T47D (cell line): ENCODE measurements around the gene DMRTB1.

Source experiments
- DNase-seq, 2 experiments: peaks; one replicate each; pipeline versions ENCODE4 v3.0.0 to v3.0.0-alpha.2; 2011 to 2012; ENCODE audit warnings: low read depth in 1 of 2, low spot score in 1 of 2
- JUND ChIP-seq: IDR thresholded peaks from 2 replicates; pipeline ENCODE4 v1.6.1; 2012; ENCODE audit warnings: low read depth
- in situ Hi-C: cut with HindIII; loops from 2 replicates; pipeline ENCODE4 v1.10.0; 2016; ENCODE audit warnings: low sequenced_read_pairs, low pct_unique_long_range_greater_than_20kb

Gene DMRTB1

GRCh38 chr1:53495633-53496345, 36.6 kb downstream of the DMRTB1 start:
- in situ Hi-C loops = no loop called here

DNA sequence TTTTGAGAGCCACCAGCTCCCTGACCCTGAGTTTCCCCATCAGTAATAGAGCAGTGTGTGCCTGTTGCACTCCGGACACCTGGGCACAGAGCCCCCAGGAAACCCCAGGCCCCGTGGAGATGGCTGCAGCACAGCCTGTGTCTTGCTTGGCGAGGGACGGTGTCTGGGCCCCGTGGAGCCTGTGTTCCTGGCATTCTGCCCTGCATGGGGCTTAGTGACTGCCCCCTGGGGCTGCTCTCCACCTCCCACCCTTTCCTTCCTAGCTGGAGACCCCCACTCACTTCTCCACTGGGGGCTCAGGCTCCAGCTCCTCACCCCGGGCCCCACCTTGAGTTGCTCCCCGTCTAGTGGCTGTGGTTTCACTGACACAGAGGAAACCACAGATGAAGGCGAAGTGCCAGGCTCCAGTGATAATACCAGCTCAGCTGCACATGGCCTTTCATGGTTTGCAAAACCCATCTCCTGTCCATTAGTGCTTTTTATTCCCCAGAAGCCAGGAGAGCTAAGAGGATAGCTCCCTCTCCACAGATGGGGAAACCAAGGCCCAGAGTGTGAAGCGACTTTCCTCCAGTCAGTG, 39.4 kb downstream of the DMRTB1 start:
- in situ Hi-C loops = no loop called here
- no peak for DNase-seq
- TF ChIP-seq JUND = no peak

More at GRCh38 chr1:53495633-53496345, 36.6 kb downstream of the DMRTB1 start:
- TF ChIP-seq JUND = no peak
- DNase-seq = no peak

DNA sequence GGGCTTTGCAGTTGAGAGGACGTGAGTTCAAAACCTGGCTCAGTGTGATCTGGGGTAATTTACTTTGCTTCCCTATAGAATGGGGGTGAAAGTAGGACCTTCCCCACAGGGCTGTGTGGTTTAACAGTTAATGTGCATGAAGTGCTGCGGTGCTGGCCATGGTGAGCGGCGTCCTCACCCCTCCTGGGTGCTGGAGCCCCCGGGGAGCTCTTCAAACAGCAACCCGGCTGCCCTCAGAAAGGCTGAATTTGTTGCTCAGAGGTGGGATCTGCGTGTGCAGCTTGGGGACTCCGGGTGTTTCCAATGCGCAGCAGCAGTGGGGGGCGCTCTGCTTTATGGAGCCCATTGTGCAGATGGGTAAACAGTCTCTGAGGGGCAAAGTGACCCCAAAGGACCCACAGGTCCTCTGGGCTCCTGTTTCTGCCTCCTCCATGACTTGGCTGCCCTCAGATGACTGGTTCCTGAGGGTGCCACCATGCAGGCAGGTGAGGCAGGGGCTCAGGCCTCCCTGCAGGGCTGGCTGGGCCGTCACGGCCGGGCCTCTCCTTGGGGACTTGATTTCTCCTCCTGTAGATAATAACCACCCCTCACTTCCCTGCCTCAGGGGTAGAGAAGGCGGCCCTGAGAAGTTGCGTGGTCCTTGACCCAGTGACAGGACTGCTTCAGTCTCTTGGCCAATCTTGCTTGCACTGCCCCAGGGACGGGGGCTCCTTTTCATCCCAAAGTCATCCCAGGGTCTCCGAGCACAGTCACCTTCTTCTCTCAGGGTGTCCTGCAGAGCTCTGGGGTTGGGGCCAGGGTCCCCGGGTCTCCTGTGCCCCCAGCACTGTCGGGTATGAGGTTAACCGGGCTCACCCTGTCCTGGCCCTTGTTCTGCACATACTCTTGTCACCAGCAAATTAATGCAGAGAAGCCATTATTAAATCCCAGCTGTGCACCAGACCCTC, 40.3 kb downstream of the DMRTB1 start:
- TF ChIP-seq JUND = no peak
- DNase-seq = no peak
- in situ Hi-C loops = no loop called here

DNA sequence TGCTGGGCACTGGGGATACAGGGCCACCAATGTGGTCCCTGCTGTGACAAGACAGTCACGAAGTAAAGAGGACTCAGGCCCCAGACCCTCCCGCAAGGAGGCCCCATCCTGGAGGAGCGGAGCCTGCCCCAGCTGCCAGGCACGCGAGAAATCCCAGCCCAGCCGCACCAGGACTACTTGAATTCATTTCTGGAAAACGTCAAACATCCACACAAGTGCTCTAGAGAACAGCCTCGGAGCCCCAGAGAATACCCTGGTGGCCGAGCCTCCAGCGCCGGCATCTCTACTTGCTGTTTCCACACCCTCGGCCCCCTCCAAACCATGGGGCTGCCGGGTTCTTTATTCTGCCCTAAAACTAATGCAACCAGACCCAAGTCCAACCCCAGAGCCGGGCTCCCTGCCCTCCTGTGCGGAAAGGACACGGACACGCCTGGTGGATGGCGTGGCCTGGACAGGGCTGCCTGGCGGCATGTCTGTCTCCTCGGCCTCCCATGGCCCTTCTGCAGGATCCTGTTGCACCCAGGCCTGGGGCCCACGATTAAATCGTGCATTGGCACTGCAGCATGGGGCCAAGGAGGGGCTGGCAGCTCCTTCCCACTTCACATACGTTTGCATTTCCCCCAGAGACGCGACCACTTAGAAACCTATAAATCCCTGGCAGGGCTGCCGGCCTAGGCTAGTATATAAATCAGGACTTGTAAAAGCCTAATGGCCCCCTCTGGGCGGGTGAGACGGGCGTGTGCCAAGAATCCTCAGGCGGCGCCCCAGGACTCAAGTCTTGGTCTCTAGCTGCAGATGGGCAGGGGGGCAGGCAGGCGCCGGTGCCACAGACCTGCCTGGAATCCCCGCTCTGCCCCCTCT, 41.2 kb downstream of the DMRTB1 start:
- TF ChIP-seq JUND = no peak
- in situ Hi-C loops = no loop called here
- no peak for DNase-seq

GRCh38 chr1:53501065-53502005, 42.1 kb downstream of the DMRTB1 start:
- no peak for DNase-seq
- TF ChIP-seq JUND = no peak
- in situ Hi-C loops = no loop called here

GRCh38 chr1:53502641-53503432, 43.6 kb downstream of the DMRTB1 start:
- in situ Hi-C loops = no loop called here
- no peak for DNase-seq

DNA sequence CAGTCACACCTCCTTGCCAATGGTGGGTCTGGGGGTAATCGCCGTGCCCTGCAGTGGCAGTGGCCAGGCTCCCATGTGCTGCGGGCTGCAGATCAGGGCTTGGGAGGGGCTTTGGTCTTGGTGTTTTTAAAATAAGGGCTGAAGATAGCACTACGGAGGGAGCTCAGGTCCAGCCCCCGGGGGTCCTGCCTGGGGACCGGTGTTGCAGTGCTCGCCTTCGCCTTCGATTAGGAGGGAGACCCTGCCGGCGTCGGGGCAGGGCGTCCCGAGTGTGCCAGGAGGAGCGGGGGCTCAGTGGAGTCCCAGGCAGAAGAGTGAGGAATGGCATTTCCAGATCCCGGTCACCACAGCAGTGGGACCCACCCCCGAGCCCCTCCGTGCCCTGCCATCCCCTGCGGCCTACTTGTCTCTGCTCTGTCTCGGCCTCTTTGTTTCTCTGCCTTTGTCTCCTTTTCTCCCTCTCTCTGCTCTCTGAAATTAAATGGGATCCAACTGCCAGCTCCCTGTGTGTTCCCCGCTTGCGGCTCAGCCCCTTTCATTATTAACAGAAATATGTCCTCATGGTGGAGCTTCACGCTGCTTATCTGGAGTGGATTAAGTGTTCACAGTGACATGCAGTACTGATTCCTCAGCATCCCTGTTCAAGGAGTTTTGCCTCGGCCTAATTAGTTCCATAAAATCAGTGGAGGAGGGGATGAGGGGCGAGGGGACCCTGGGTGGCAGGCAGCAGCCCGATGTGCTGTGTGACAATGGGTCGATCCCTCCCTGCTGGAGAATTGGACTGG, 44.4 kb downstream of the DMRTB1 start:
- DNase-seq = no peak

More at GRCh38 chr1:53502641-53503432, 43.6 kb downstream of the DMRTB1 start:
- TF ChIP-seq JUND = no peak

GRCh38 chr1:53504901-53505300, 45.7 kb downstream of the DMRTB1 start:
- DNase-seq = no peak
- no peak for TF ChIP-seq JUND
- in situ Hi-C loops = no loop called here

More for the DNA sequence above, 44.4 kb downstream of the DMRTB1 start:
- in situ Hi-C loops = no loop called here
- TF ChIP-seq JUND = no peak

GRCh38 chr1:53505401-53505800, 46.2 kb downstream of the DMRTB1 start:
- DNase-seq = no peak
- in situ Hi-C loops = no loop called here
- no peak for TF ChIP-seq JUND

DNA sequence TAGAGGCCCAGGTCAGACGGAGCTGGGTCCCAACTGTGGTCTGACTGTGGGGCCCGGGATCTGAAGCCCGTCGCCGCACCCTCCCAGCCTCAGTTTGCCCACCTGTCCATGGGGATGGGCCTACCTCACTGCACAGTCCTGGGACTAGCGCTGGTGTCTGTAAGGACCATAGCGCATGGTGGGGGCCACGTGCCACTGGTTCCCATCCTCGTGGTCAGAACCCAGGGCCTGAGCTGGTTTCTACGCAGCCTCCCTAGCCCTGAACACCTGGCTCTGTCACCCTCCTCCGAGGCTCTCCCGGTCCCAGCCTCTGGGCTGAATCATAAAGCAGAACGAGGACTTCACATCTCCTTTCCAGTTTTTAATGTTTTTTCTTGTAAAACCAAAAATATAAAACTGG, 46.7 kb downstream of the DMRTB1 start:
- in situ Hi-C loops = no loop called here
- TF ChIP-seq JUND = no peak
- DNase-seq = no peak
